ENCODE results near the gene GBF1. TPM values are rescaled to one million over a fixed set of nuclear protein-coding genes. Genes with fewer than 3 reads are reported as not detected.

The GBF1 gene
- polyA plus RNA-seq, 1 donor (not counting 4 experiments of a cell fraction or from before 2014, with no cell fraction given), result 17.4 TPM

DNA sequence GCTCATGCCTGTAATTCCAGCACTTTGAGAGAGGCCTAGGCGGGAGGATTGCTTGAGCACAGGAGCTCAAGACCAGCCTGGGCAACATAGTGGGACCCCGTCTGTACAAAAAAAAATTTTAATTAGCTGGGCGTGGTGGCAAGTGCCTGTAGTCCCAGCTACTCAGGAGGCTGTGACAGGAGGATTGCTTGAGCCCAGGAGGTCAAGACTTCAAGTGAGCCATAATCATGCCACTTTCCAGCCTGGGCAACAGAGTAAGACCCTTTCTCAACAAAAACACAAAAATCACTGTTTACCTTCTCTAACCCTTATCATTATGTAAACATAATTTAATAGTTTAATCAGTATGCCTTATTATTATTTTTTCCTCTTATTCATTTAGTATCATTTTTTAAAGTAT is 44.5 kb downstream of the GBF1 start:
- H2AFZ ChIP-seq (ENCODE audit: control insufficient read depth, low read length), result no peak overlapping the region
- H3K9me1 ChIP-seq (ENCODE audit: control insufficient read depth, extremely low read depth, insufficient read depth, low read length), result no peaks in the 10 kb centered on the region
- no peaks in the 10 kb centered on the region for H3K9me3 ChIP-seq (ENCODE audit: control insufficient read depth, low read depth, low read length)
- H3K4me1 ChIP-seq (ENCODE audit: control insufficient read depth, extremely low read depth, insufficient read depth, low read length), result peaks cover 8% of the 10 kb centered on the region
- no peak overlapping the region for H3K27ac ChIP-seq (ENCODE audit: control insufficient read depth, insufficient read depth, low read length)
- H3K4me2 ChIP-seq (ENCODE audit: control insufficient read depth, extremely low read depth, insufficient read depth, low read depth, low read length), result no peak overlapping the region
- H3K36me3 ChIP-seq (ENCODE audit: control insufficient read depth in 2 of 2, extremely low read depth in 1 of 2, insufficient read depth in 2 of 2, low read length in 2 of 2), result no peaks in the 10 kb centered on the region
- no peak for TF ChIP-seq EZH2 (IDR thresholded peaks at IDR 0.05; ENCODE audit: low read length)
- TF ChIP-seq, protein P1, sequence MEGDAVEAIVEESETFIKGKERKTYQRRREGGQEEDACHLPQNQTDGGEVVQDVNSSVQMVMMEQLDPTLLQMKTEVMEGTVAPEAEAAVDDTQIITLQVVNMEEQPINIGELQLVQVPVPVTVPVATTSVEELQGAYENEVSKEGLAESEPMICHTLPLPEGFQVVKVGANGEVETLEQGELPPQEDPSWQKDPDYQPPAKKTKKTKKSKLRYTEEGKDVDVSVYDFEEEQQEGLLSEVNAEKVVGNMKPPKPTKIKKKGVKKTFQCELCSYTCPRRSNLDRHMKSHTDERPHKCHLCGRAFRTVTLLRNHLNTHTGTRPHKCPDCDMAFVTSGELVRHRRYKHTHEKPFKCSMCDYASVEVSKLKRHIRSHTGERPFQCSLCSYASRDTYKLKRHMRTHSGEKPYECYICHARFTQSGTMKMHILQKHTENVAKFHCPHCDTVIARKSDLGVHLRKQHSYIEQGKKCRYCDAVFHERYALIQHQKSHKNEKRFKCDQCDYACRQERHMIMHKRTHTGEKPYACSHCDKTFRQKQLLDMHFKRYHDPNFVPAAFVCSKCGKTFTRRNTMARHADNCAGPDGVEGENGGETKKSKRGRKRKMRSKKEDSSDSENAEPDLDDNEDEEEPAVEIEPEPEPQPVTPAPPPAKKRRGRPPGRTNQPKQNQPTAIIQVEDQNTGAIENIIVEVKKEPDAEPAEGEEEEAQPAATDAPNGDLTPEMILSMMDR (optimal IDR thresholded peaks at IDR 0.05 in 1 of 3, IDR thresholded peaks at IDR 0.05 in 1 of 3, conservative IDR thresholded peaks at IDR 0.05 in 1 of 3; ENCODE audit: extremely low read depth in 1 of 3, insufficient read depth in 2 of 3, low read length in 3 of 3), result no peak
- peaks cover 3% of the 10 kb centered on the region for H4K20me1 ChIP-seq (ENCODE audit: control insufficient read depth, extremely low read depth, insufficient read depth, low read length)
- FAIRE-seq (no peak), DNase-seq (ENCODE audit: low read depth, low spot score) (no peak)
- H3K27me3 ChIP-seq (ENCODE audit: control insufficient read depth, extremely low read depth, insufficient read depth, low read length), result no peaks in the 10 kb centered on the region
- dilution Hi-C loops (cut with MboI; ENCODE audit: extremely low pct_ligation_motif_present, low sequenced_read_pairs), result no loop called here
- peaks cover 61% of the 10 kb centered on the region for H3K79me2 ChIP-seq (ENCODE audit: control insufficient read depth, insufficient read depth, low read length)
- H3K9ac ChIP-seq (ENCODE audit: control insufficient read depth, extremely low read depth, insufficient read depth, low read length), result no peak overlapping the region
- H3K4me3 ChIP-seq (ENCODE audit: control insufficient read depth in 2 of 3, extremely low read depth in 1 of 3, insufficient read depth in 2 of 3, low read depth in 1 of 3, low read length in 3 of 3), result no peak overlapping the region

DNA sequence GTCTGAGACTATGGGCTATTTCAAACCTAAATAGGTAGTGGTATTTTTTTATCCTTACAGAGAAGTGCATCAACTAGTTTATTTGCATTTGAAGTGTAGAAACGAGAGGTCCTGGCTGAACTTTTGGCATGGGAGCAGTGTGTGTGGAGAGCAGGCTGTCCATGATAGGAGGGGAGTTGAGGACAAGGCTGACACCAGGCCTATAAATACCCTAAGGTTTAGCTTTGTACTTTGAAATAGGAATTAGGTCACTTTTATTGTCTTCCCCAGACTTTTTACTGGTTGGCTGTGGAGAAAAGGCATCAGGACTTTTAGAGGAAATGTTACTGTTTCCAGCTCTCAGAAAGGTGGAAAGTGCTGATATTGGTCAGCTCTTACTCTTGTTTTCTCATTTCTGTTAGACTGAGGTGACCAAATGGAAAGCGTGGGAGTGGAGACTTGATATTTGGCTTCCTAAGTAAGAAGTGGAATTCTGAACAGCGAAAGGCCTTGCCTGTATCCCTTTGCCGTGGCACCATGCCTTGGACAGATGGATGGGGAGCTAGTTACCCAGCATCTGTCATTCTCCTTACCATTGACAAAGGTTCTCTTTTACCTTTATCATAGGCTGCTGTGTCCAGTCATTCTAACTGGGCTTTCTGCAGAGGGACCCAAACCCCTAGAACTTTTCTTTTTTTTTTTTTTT is 46.0 kb downstream of the GBF1 start:
- Histone ChIP-seq H3K9me1 (ENCODE audit: control insufficient read depth, extremely low read depth, insufficient read depth, low read length) (no peaks in the 10 kb centered on the region), H3K27me3 (ENCODE audit: control insufficient read depth, extremely low read depth, insufficient read depth, low read length) (no peaks in the 10 kb centered on the region), H3K27ac (ENCODE audit: control insufficient read depth, insufficient read depth, low read length) (no peak overlapping the region), H3K36me3 (ENCODE audit: control insufficient read depth in 2 of 2, extremely low read depth in 1 of 2, insufficient read depth in 2 of 2, low read length in 2 of 2) (no peaks in the 10 kb centered on the region), H3K4me1 (ENCODE audit: control insufficient read depth, extremely low read depth, insufficient read depth, low read length) (no peaks in the 10 kb centered on the region), H4K20me1 (ENCODE audit: control insufficient read depth, extremely low read depth, insufficient read depth, low read length) (peaks cover 3% of the 10 kb centered on the region), H3K79me2 (ENCODE audit: control insufficient read depth, insufficient read depth, low read length) (peaks cover 54% of the 10 kb centered on the region), H2AFZ (ENCODE audit: control insufficient read depth, low read length) (no peak overlapping the region), H3K4me3 (ENCODE audit: control insufficient read depth in 2 of 3, extremely low read depth in 1 of 3, insufficient read depth in 2 of 3, low read depth in 1 of 3, low read length in 3 of 3) (no peak overlapping the region), H3K9ac (ENCODE audit: control insufficient read depth, extremely low read depth, insufficient read depth, low read length) (no peak overlapping the region), H3K9me3 (ENCODE audit: control insufficient read depth, low read depth, low read length) (no peaks in the 10 kb centered on the region), H3K4me2 (ENCODE audit: control insufficient read depth, extremely low read depth, insufficient read depth, low read depth, low read length) (no peak overlapping the region)
- dilution Hi-C loops (cut with MboI; ENCODE audit: extremely low pct_ligation_motif_present, low sequenced_read_pairs), result no loop called here
- FAIRE-seq, result peak; percentile 23
- TF ChIP-seq, protein P1 (optimal IDR thresholded peaks at IDR 0.05 in 1 of 3, IDR thresholded peaks at IDR 0.05 in 1 of 3, conservative IDR thresholded peaks at IDR 0.05 in 1 of 3; ENCODE audit: extremely low read depth in 1 of 3, insufficient read depth in 2 of 3, low read length in 3 of 3), result no peak
- TF ChIP-seq EZH2 (IDR thresholded peaks at IDR 0.05; ENCODE audit: low read length), result no peak
- no peak for DNase-seq (ENCODE audit: low read depth, low spot score)
